GM18498 (cell line): Measurements from ENCODE around the gene SH3TC2.

Experiments
- ATAC-seq: cut with Tn5 transposase; IDR thresholded peaks from one replicate; pipeline ENCODE4 v1.9.1; 2021; ENCODE audit warnings: mild to moderate bottlenecking, moderate library complexity; ENCODE audit not compliant: unreplicated experiment

SH3TC2 gene

DNA sequence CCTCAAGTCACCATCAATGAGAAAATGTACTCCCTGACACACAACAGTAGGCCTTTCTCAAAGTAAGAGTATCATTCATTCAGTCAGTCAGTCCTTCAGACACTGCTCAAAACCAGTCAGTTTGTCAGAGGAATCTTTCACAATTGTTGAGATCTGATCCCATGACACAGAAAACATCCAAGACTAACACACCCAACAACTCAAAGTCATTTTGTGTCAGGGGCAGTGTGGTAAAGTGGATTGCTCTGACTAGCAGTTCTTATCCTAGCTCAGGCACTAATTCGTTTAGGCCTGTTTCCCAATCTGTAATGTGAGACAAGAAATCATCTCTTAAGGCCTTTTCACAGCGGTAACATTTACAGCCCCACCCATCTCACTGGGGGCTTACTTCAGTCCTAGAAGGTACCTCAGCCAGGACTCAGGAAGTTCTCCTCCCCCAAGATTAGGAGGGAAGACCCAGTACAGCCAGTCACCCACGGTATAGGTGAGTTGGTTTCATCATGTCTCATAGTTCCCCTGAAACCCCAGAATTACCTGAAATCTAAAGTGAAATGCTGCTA lies 31.9 kb downstream of the SH3TC2 start:
- ATAC-seq, result no peak

DNA sequence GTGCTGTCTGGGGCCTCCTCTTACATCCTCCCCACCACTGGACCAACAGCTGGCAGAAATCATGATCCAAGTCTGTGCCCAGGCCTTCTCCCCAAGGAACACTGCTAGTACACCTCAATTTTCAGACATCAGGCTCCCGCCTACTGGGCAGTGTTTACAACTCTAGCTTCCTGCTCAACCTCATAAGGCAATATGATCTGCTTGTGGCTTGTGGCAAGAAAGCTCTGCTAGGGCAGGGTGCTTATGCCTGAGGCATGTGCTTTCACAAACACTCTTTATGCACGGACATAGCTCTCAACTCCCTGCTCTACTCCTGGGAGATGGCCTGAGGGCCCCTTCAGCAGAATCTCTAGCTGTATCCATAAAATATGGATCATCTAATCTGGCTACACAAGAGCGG lies 32.5 kb downstream of the SH3TC2 start:
- no peak for ATAC-seq

DNA sequence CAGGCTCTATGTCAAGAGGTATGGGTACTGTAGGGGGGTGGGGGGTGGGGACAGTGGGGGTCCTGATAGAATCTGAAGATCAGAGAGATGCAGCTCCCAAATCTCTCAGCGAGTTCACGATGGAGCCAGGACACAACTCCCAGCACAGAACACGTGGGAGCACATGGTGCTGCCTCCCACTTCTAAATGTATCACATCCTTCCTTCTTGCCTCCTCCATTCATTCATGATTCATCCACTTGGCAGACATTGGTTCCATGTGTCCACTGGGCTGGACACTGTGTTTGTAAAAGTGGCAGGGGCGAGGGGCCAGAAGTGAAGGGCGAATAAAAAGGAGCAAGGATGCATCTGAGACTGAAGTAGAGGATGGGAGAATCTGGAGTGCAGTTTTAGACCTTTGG lies 33.9 kb downstream of the SH3TC2 start:
- no peak for ATAC-seq

DNA sequence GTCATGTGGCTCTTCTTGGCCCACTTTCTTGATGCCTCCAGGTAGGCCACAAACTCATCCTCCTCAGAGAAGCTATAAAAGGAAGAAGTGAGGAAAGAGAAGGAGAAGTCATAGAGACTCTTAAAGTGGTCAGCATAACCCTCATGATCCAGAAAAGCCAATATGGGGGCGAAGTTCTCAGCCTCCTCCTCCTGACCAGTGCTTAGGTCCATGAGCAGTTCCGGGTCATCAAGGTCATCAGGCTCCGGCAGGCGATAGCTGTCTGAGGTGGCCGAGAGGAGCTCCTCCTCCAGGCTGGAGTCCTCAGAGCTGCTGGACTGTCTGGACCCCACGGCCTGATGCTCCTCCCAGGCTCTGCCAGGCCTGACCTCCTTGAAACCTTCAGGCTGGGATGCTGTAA lies 34.7 kb downstream of the SH3TC2 start:
- ATAC-seq, result no peak

DNA sequence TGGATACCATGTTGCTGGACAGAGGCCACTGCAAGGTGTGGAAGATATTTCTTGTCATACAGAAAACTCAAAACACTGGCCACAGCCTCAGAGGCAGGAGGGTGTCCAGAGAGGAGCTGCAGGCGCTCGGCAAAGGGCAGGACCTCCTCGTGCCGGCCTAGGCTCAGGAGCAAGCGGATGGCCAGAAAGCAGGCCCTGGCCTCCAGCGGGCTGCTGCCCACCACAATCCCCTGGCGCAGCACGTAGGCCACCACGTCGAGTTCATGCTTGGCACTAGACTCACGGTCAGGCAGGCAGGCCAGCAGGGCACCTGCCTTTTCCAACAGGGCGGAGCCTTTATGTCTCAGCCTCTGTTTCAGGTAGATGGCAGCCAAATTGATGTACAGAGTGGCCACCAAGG lies 35.2 kb downstream of the SH3TC2 start:
- ATAC-seq, result no peak

DNA sequence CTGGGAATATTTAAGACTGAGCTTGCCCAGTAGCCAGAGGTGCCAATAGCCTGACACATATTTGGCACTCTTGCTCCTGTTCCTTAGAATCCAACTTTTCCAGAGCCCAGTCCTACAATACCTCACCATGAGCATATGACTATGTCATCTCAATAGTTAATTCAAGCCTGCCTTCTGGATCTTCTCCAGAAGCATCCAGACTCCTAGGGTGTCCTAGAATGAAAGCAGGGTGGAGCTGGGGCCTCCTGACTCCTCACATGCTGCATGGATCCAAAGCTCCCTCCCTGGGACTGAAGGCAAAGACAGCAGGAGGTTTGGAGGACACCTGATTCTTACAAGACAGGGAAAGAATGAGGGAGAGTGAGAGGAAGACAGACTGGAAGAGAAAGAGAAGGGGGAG lies 37.9 kb downstream of the SH3TC2 start:
- no peak for ATAC-seq

DNA sequence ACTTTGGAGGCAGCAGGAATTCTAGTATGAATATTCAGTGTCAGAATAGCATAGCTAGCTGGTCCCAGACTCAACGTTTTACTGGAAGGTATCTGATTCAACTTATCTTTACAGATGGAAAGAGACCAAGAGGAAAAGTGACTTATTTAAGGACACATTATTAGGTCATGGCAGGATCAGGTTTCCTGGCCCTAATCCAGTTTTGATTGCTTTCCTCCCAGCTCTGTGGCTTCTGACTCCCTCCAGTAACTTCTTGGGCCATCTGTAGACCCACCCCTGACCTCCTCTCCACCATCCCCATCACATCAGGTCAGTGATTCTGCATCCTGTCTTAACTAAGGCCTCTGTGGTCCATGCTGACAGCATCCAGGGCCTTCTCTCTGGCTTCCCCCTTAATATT lies 38.4 kb downstream of the SH3TC2 start:
- ATAC-seq, result no peak

DNA sequence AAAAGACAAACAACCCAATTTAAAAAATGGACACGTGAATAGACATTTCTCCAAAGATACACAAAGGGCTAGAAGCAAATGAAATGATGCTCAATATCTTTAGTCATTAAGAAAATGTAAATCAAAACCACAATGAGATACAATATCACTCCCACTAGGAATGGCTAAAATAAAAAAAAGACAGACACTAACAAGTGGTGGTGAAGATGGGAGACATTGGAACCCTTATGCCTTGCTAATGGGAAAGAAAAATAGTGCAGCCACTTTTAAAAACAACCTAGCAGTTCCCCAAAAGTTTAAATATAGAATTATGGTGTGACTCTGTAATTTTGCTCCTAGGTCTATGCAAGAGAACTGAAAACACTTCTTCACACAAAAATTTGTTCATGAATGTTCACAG lies 40.7 kb downstream of the SH3TC2 start:
- ATAC-seq, result no peak

DNA sequence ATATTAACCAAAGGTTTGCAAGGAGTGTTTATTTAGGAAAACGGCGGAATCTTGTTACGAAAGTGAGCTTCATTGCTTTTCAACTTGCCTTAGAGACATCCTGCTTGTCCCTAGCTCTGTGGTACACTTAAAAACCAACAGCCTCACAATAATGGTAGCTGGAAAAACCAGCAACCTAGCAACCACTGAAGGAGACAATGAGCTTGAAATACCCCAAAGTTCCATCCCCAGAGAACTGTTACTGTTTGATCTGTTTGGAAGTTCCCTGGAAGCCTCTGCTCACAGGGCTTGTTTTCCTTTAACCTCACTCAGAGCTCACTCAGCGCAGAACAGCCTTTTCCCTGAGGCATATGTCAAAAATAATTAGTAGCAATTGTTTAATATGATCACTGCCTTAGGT lies 43.2 kb downstream of the SH3TC2 start:
- no peak for ATAC-seq

DNA sequence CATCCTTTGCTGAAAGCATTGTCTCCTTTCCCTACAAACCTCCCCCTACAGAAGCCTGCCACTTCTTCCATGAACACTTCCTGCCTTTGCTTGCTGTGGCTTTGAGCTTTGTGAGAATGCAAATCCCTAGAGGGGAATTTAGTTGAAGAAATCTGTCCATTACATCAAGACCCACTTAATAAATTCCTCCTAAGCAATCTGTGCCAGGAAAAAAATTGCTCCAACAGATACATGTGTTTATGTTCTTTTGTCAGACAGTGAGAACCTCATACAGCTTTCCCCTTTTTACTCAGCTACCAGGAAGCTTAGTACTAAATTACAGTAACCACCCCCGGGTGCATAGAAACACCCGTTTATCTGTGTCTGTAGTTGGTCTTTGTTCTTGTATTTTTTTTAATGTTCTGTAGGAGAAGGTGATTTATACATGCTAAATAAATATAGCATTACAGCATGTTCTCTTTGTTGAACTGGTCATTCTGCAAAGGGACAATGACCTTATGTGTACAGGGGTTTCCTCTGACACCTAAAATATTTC lies 43.9 kb downstream of the SH3TC2 start:
- no peak for ATAC-seq

DNA sequence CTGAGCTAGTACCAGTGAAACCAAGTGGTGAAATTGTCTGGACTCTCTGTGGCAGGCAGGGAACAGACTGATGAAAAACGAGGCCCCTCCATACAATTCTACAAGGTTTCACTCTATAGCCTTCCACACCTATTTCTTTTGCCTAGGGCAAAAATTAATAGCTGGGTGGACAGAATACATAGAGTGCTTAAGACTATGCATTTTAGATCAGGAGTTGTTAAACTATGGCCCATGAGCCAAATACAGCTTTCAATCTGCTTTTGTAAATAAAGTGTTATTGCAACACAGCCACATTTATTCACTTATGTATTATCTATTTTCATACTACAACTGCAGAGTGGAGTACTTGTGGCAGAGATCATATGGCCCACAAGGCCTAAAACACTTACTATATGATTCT lies 45.2 kb downstream of the SH3TC2 start:
- no peak for ATAC-seq

DNA sequence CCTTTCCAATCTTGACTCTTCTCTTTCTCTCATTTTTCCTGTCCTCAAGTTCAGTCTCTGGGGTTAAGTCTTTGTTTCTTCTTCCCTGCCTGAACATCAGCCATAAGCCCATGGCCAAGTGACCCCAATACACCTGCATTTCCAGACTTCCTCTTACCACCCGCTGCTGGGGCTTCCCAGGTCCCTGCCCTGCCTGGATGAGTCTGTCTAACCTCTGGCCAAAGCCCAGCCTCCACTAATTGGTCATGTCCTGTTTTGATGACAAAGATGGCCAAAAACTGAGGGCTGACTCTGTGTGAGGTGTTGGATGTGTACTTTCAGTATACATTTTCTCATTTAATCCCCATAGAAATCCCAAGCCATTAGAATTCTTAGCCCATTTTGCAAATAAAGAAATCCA lies 47.3 kb downstream of the SH3TC2 start:
- ATAC-seq, result no peak

DNA sequence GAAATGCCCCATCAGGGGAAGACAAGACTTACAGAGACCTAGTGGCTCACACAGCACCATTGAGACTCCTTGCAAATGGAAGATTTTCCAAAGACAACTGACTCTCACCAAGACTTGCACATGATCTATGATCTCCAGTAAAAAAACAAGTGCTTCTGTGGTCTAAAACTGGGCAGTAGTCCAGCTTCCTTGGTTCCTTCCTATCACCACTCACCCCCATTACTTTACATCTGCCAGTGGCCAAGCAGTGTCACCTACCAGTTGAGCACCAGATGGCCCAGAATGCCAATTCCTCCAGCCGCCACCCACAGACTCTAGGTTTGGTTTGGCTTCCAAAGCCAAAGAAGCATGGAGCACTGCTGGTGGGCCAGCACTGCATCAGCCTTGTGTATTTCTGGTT lies 47.7 kb downstream of the SH3TC2 start:
- ATAC-seq, result no peak

DNA sequence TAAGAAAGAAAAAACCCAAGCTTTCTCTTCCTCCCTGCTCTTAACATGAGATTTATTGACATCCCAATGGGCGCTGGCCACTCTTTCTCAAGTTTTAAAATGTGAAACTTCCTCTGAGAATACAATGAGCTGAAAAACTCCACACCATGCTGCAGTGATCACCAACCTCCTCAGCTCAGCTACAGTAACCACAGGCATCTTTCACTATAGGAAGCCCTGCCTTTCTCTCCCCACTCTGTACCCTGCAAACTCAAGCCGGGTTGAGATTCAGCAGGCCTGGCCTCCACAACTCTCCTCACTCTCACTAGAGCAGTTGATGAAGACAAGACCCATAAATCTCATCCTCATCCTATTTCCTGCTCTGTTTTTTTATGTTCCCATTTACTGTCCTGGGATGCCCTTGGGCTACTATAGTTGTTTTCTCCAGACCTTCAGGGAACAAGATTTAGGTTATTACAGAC lies 48.3 kb downstream of the SH3TC2 start:
- peak; percentile 53 for ATAC-seq

DNA sequence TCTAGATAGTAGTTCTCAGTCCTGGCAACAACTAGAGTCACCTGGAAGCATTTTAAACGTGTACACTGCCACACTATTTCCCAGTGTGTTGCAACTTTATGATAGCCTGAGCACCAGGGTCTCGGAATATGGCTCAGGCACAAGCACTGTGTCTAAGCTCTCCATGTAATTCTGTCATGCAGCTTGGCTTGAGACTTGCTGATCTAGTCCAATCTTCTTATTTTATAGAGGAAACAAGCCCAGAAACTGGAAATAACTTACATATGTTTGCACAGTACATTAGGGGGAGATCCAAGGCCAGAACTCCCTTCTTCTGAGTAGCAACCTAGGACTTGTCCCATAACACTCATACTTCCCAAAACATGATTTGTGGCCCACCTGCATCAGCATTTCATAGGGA lies 49.1 kb downstream of the SH3TC2 start:
- no peak for ATAC-seq

DNA sequence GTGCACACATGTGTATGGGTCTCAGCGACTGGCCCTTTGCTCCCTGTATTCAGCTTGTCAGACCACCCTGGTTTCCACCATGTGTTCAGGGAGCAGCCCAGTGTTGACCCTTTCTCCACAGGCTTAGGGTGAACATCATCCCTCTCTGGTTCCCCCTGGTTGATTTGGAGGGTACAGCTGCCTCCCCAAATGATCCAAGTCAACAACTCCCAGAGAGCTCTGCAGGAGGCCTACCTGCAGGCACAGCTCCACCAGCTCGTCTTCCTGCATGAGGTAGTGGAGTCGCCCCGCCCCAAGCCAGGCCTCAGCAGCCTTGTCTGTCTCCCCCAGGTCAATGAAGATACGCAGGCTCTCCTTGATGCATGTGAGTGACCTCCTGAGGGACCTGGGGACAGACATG lies 50.5 kb downstream of the SH3TC2 start:
- no peak for ATAC-seq

DNA sequence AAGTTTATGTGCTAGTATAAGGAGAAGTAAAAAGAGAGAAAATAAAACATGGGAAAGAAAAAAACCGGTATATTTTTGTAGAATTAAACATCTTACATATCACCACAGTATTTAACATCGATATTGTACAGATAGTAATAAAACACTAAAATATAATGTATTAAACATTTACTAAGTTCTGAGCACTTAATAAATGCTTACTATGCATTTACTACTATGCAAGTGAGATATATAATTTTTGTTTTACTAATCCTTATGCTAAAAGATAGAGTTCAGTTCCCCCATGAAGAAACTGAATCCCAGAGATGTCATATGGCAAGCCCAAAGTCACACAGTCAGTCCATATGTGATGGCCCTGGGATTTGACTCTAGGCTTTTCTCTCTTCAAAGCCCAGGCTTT lies 51.1 kb downstream of the SH3TC2 start:
- ATAC-seq, result no peak

DNA sequence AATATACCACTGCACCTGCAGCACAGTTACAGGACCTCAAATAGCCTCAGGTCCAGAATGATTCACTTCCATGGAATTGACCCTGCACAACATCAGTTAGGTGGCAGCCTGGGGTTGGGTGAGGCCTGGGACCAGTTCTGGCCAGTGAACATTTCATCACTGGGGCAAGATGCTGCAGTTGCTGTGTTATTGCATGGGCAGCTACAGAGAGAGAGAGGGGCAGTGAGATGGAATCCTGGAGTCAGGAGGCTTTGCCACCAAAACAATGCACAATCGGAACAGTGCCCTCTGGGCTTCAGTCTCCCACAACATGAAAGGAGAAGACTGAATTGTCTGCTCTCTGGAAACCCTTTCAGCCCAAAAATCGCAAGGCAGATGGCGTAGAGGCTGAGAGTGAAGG lies 51.8 kb downstream of the SH3TC2 start:
- ATAC-seq, result no peak

DNA sequence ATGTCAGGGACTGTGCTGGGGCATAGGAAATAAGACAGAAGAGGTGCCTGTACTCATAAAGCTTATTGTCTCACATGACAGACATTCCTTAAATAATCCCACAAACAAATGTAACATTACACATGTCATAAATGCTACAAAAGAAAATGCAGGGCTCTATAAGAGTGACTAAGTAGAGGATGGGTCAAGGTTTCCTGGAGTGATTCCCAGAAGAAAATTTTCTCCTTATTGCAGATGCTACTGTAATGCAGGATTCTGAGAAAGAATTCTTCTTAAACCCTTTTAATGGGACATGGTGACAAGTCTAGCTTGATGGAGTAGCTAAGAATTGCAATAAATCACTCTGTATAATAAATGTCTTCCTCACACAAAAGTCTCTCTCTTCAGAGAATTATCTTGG lies 55.7 kb downstream of the SH3TC2 start:
- ATAC-seq, result no peak

DNA sequence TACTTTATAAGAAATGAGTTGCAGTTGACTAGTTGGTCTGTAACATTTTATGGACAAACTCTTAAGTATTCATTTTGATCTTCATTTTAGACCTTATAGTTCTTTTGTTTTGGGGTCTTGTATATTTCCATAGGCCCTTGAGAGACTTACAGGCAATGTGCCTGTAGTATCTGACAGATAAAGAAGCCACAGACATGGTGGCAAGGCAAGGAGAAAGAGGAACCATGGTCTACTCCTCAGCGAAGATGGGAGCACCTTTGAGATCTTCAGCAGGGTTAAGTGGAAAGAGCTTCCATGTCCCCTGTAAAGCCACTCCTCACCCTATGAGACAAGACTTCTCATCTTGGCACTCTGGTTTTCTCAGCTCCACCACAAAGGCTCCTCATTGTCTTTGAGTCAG lies 56.4 kb downstream of the SH3TC2 start:
- no peak for ATAC-seq

DNA sequence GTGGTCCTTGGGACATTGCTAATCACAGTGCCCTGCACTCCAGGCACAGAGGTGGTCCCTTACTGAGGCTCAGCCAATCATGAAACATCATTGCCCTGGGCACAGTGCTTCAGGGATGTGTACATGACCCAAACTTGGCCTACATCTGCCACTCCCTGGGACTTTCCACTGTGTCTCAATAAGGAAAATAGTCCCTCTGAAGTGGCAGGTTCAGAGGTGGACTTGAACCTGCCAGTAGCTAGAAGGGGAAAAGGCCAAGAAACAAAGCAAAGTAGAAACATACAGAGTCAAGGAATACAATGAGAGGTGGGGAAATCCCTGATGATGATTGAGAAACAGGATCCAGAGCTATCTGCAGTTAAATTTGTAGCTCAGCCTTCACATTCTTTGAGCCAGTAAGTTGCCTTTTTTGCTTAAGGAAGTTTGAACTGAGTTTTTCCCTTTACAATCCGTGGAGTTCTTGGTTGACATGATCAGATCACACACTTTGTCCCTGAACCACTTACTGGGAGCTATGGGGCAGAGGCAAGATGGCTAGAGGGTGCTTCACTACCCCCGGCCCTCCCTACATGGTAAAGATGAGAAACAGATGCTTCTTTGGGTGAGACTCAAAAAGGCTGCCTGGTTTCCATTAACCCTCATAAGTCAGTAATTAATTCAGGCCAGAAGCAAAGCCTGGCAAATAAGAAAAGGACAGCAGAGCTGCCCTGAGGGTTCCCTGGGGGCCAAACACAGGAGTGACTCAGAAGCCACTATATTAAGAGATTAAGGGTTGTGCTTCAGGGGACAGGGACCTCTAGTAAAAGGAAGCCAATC lies 57.6 kb downstream of the SH3TC2 start:
- ATAC-seq, result no peak

DNA sequence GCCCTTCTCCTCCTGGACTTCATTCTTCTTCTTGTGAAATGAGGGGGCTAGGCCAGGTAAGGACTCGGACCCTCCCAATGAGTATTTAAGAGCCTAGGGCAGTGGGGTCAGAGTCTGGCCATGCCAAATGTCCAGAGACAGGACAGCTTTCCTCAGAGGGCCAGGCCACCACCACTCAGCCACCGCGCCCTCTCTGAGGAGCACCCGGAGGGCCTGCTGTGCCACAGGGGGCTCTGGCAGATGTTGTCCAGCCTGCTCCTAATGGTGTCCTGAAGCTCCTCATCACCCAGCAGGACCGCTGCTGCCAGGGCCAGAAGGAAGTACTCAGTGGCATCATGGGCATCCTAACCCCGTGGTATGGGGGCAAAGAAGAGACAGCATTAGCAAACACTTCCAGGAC lies 58.3 kb downstream of the SH3TC2 start:
- ATAC-seq, result no peak
